SK-N-MC (cell line): ENCODE data around the gene CNTFR.

Source experiments
- EZH2 ChIP-seq: fragments of 200-600 bp; sonication (generic); IDR thresholded peaks from one replicate; pipeline ENCODE4 v1.6.1; 2017; ENCODE audit warnings: antibody characterized with exemption
- POLR2AphosphoS5 ChIP-seq: IDR thresholded peaks from 2 replicates; pipeline ENCODE4 v1.6.1; 2012; ENCODE audit warnings: mild to moderate bottlenecking, low read depth, low read length, borderline replicate concordance

DNA sequence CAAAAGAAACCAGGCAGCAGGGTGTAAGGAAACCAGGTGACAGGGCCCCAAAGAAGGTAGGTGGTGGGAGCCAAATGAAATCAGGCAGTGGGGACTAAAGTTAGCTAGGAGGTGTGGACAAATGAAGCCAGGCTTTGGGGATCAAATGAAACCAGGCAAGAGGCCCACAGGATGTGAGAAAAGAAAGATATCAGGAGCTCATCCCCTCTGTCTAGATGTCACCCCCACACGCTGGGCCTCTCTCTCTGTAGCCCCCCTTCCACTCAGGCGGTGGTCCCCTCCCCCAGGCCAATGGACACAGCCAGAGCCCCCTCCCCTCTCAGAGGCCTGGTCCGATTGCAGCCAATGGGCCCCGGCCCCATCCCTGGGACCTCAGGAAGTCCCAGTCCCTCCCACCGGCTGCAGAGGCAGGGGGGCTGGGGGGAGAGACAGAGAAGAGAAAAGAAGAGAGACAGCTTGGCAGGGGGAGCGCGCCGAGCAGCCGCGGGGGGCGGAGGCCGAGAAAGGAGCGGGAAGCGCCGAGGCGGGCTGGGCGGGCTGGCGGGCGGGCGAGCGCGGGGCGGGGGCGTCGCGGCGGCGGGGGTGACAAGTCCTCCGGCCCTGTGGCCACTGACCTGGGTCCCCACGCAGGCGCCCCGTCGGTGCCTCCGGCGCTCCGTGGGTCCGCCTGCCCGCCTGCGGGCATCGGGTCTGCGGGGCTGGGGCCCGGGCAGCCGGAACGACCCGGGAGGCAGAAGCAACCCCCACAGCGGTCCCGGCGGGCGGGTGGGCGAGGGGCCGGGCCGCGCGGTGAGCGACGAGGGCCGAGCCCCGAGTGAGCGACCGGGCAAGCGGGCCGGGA lies 11.9 kb downstream of the CNTFR start:
- TF ChIP-seq EZH2 (no peak), POLR2AphosphoS5 (no peak)
